ENCODE results near the gene ATXN1.

GRCh38 chr6:16563628-16564240 lies 197.5 kb downstream of the ATXN1 start:
- TF ChIP-seq CTCF (IDR thresholded peaks at IDR 0.05; ENCODE audit: insufficient read depth, low read length, poor library complexity, severe bottlenecking) (no peak), EZH2phosphoT487 (conservative IDR thresholded peaks at IDR 0.05; ENCODE audit: low read length) (no peak)
